Activated T-helper 2 cell treated with anti-CD3 and anti-CD28 coated beads, Interferon-gamma antibody, Interleukin-2, Interleukin-4, amounts not matched to agents 10 μg/mL and 5 μg/mL and 100 μg/mL, durations not matched to agents 14 hours and 24 hours and 36 hours (primary cell): ENCODE results near the gene PRKCB. TPM values are rescaled to one million over a fixed set of nuclear protein-coding genes. Genes with fewer than 3 reads are reported as not detected.
A peak's percentile ranks its signal among the peaks of the same experiment; 100 is the strongest.
"Not testable (repeated sequence)": the region's sequence is repeated elsewhere in the genome, so short reads cannot be mapped to it uniquely, and the experiment has no call there.

Experiments
- DNase-seq: peaks from one replicate; pipeline ENCODE4 v3.0.0; 2021; ENCODE audit warnings: low spot score
- H3K27ac Mint-ChIP-seq: one replicate; pipeline ENCODE4 v1.8.0; 2021; ENCODE audit warnings: mixed read lengths
- H3K27me3 Mint-ChIP-seq: one replicate; pipeline ENCODE4 v1.8.0; 2021; ENCODE audit warnings: low read depth, mixed read lengths
- H3K36me3 Mint-ChIP-seq: one replicate; pipeline ENCODE4 v1.8.0; 2021; ENCODE audit warnings: low read depth, mixed read lengths
- H3K4me1 Mint-ChIP-seq: one replicate; pipeline ENCODE4 v1.8.0; 2021; ENCODE audit warnings: low read depth, mixed read lengths
- H3K4me3 Mint-ChIP-seq: one replicate; pipeline ENCODE4 v1.8.0; 2021; ENCODE audit warnings: low read depth, mild to moderate bottlenecking, moderate library complexity, mixed read lengths
- H3K9me3 Mint-ChIP-seq: one replicate; pipeline ENCODE4 v1.8.0; 2021; ENCODE audit warnings: mixed read lengths
- intact Hi-C: fragments of 100-400 bp; cut with micrococcal nuclease; formaldehyde crosslinking; loops from one replicate; pipeline ENCODE4 v1.15.1; 2023
- total RNA-seq: library from RNA; stranded (reverse); gene quantifications from 2 replicates; pipeline ENCODE4 v1.2.3, GENCODE V29; 2022

The PRKCB gene
- total RNA-seq, 1 donor from 2014 or later, result 69.5 TPM

GRCh38 chr16:23901178-23902033 lies 65.6 kb downstream of the PRKCB start:
- Mint-ChIP-seq H3K4me3 (no peak overlapping the region), H3K27ac (no peak overlapping the region), H3K4me1 (peaks cover 33% of the 10 kb centered on the region), H3K9me3 (no peaks in the 10 kb centered on the region), H3K36me3 (peaks cover 11% of the 10 kb centered on the region), H3K27me3 (no peaks in the 10 kb centered on the region)
- intact Hi-C loops, result no loop called here
- DNase-seq, result no peak

- Mint-ChIP-seq H3K27me3 (no peaks in the 10 kb centered on the region), H3K36me3 (peaks cover 10% of the 10 kb centered on the region), H3K27ac (no peak overlapping the region), H3K9me3 (no peaks in the 10 kb centered on the region), H3K4me1 (peaks cover 30% of the 10 kb centered on the region), H3K4me3 (no peak overlapping the region)
- intact Hi-C loops, result no loop called here
- DNase-seq, result no peak
These were observed 66.4 kb downstream of the PRKCB start for GRCh38 chr16:23902034-23902747.

- Mint-ChIP-seq H3K4me3 (no peak overlapping the region), H3K36me3 (peaks cover 10% of the 10 kb centered on the region), H3K27me3 (no peaks in the 10 kb centered on the region), H3K9me3 (no peaks in the 10 kb centered on the region), H3K4me1 (peaks cover 34% of the 10 kb centered on the region), H3K27ac (no peak overlapping the region)
- DNase-seq, result no peak
- intact Hi-C loops, result no loop called here
These were observed 67.1 kb downstream of the PRKCB start for GRCh38 chr16:23902748-23903414.

- H3K27me3 Mint-ChIP-seq, result no peaks in the 10 kb centered on the region
- no peak overlapping the region for H3K27ac Mint-ChIP-seq
- peaks cover 35% of the 10 kb centered on the region for H3K4me1 Mint-ChIP-seq
- H3K36me3 Mint-ChIP-seq, result peaks cover 7% of the 10 kb centered on the region
- no peak for DNase-seq
- no peak overlapping the region for H3K4me3 Mint-ChIP-seq
- intact Hi-C loops, result no loop called here
- no peaks in the 10 kb centered on the region for H3K9me3 Mint-ChIP-seq
These were observed 69.2 kb downstream of the PRKCB start for GRCh38 chr16:23905027-23905426.

- no peak for DNase-seq
- Mint-ChIP-seq H3K36me3 (peaks cover 10% of the 10 kb centered on the region), H3K4me1 (peaks cover 19% of the 10 kb centered on the region), H3K9me3 (no peaks in the 10 kb centered on the region), H3K27ac (no peak overlapping the region), H3K27me3 (no peaks in the 10 kb centered on the region), H3K4me3 (no peak overlapping the region)
- intact Hi-C loops, result no loop called here
These were observed 71.7 kb downstream of the PRKCB start for GRCh38 chr16:23907457-23907902.

- Mint-ChIP-seq H3K9me3 (no peaks in the 10 kb centered on the region), H3K27ac (no peak overlapping the region), H3K36me3 (peaks cover 10% of the 10 kb centered on the region), H3K27me3 (no peaks in the 10 kb centered on the region), H3K4me1 (peaks cover 18% of the 10 kb centered on the region), H3K4me3 (no peak overlapping the region)
- no peak for DNase-seq
- intact Hi-C loops, result no loop called here
These were observed 72.1 kb downstream of the PRKCB start for GRCh38 chr16:23907903-23908302.

- intact Hi-C loops, result no loop called here
- H3K4me1 Mint-ChIP-seq, result peaks cover 13% of the 10 kb centered on the region
These were observed 73.0 kb downstream of the PRKCB start for GRCh38 chr16:23908790-23909189.

GRCh38 chr16:23909792-23910418 lies 74.1 kb downstream of the PRKCB start:
- no peaks in the 10 kb centered on the region for H3K27me3 Mint-ChIP-seq
- no peak overlapping the region for H3K4me3 Mint-ChIP-seq
- H3K4me1 Mint-ChIP-seq, result peaks cover 13% of the 10 kb centered on the region
- intact Hi-C loops, result no loop called here
- DNase-seq, result no peak
- no peaks in the 10 kb centered on the region for H3K9me3 Mint-ChIP-seq
- no peak overlapping the region for H3K27ac Mint-ChIP-seq
- peaks cover 6% of the 10 kb centered on the region for H3K36me3 Mint-ChIP-seq

More at GRCh38 chr16:23908790-23909189, 73.0 kb downstream of the PRKCB start:
- no peak for DNase-seq
- no peak overlapping the region for H3K4me3 Mint-ChIP-seq
- H3K27me3 Mint-ChIP-seq, result no peaks in the 10 kb centered on the region
- peaks cover 6% of the 10 kb centered on the region for H3K36me3 Mint-ChIP-seq
- no peak overlapping the region for H3K27ac Mint-ChIP-seq
- H3K9me3 Mint-ChIP-seq, result no peaks in the 10 kb centered on the region

GRCh38 chr16:23914946-23915530 lies 79.3 kb downstream of the PRKCB start:
- H3K4me3 Mint-ChIP-seq, result no peak overlapping the region
- no peaks in the 10 kb centered on the region for H3K27me3 Mint-ChIP-seq
- H3K9me3 Mint-ChIP-seq, result peaks cover 3% of the 10 kb centered on the region
- peaks cover 21% of the 10 kb centered on the region for H3K36me3 Mint-ChIP-seq
- H3K27ac Mint-ChIP-seq, result no peak overlapping the region
- DNase-seq, result no peak
- intact Hi-C loops, result no loop called here
- peaks cover 8% of the 10 kb centered on the region for H3K4me1 Mint-ChIP-seq

- H3K9me3 Mint-ChIP-seq, DNase-seq, H3K27ac Mint-ChIP-seq, H3K27me3 Mint-ChIP-seq, intact Hi-C loops, H3K4me3 Mint-ChIP-seq: not testable (repeated sequence)
- H3K36me3 Mint-ChIP-seq, result peaks cover 23% of the 10 kb centered on the region
- peaks cover 20% of the 10 kb centered on the region for H3K4me1 Mint-ChIP-seq
These were observed 80.8 kb downstream of the PRKCB start for GRCh38 chr16:23916552-23916951.

GRCh38 chr16:23917621-23918020 lies 81.8 kb downstream of the PRKCB start:
- peak overlapping the region; percentile 1 for H3K27ac Mint-ChIP-seq
- intact Hi-C loops, result no loop called here
- peaks cover 3% of the 10 kb centered on the region for H3K9me3 Mint-ChIP-seq
- H3K36me3 Mint-ChIP-seq, result peaks cover 28% of the 10 kb centered on the region
- DNase-seq, result no peak
- H3K4me1 Mint-ChIP-seq, result peaks cover 30% of the 10 kb centered on the region
- no peaks in the 10 kb centered on the region for H3K27me3 Mint-ChIP-seq
- no peak overlapping the region for H3K4me3 Mint-ChIP-seq

- H3K27ac Mint-ChIP-seq, result no peak overlapping the region
- intact Hi-C loops, result no loop called here
- peaks cover 39% of the 10 kb centered on the region for H3K4me1 Mint-ChIP-seq
- DNase-seq, result no peak
- H3K27me3 Mint-ChIP-seq, result no peaks in the 10 kb centered on the region
- H3K36me3 Mint-ChIP-seq, result peaks cover 40% of the 10 kb centered on the region
- H3K4me3 Mint-ChIP-seq, result no peak overlapping the region
- peaks cover 3% of the 10 kb centered on the region for H3K9me3 Mint-ChIP-seq
These were observed 84.7 kb downstream of the PRKCB start for GRCh38 chr16:23920446-23920845.
